ENCODE data around the gene ZBTB21. TPM values are rescaled to one million over a fixed set of nuclear protein-coding genes. Genes with fewer than 3 reads are reported as not detected.
A peak's percentile ranks its signal among the peaks of the same experiment; 100 is the strongest.

ZBTB21 gene
- total and polyA plus RNA-seq, 2 of the 4 experiments (the other 2 are of a cell fraction) = 6.8 to 12.0 TPM

- no peak overlapping the region for H3K4me3 ChIP-seq (ENCODE audit: insufficient read depth, low read depth, low read length)
- H3K36me3 ChIP-seq (ENCODE audit: control insufficient read depth, insufficient read depth, low read length) = no peaks in the 10 kb centered on the region
- H3K79me1 ChIP-seq (ENCODE audit: low read depth in 1 of 2, low read length in 2 of 2) = peaks cover 3 to 4% of the 10 kb centered on the region in 2 experiments; a peak in 2 of 4 replicates
- H3K18ac ChIP-seq (ENCODE audit: low read depth, low read length) = no peak overlapping the region
- in situ Hi-C loops (cut with MboI; ENCODE audit: low sequenced_read_pairs) = no loop called here
- no peaks in the 10 kb centered on the region for H4K20me1 ChIP-seq (ENCODE audit: insufficient read depth, low read length)
- no peak overlapping the region for H3K9ac ChIP-seq (ENCODE audit: low read depth, low read length)
- H2BK20ac ChIP-seq (ENCODE audit: low read depth, low read length) = no peak overlapping the region
- no peak overlapping the region for H3K56ac ChIP-seq (ENCODE audit: extremely low read depth, insufficient read depth, low read length)
- H4K91ac ChIP-seq (ENCODE audit: insufficient read depth, low read depth, low read length) = no peak overlapping the region
- ChIA-PET CTCF (no interaction called here), POLR2A (ENCODE audit: unreplicated experiment) (no interaction called here)
- H3K4me2 ChIP-seq (ENCODE audit: low read depth, low read length) = no peak overlapping the region
- no peak overlapping the region for H2BK120ac ChIP-seq (ENCODE audit: low read depth, low read length)
- H3K14ac ChIP-seq (replicated peaks; ENCODE audit: low read depth, low read length) = no peak overlapping the region; the same call in 1 of the 2 replicates
- no peak overlapping the region for H3K23ac ChIP-seq (ENCODE audit: low read depth, low read length)
- intact Hi-C loops (cut with micrococcal nuclease) = no loop called here
- no peak overlapping the region for H2AFZ ChIP-seq (replicated peaks; ENCODE audit: low read length, poor library complexity)
- no peaks in the 10 kb centered on the region for H3K27me3 ChIP-seq (ENCODE audit: control insufficient read depth, insufficient read depth, low read length)
- H4K8ac ChIP-seq (ENCODE audit: low read depth in 2 of 2, low read length in 2 of 2) = no peak overlapping the region
- H3K9me3 ChIP-seq (ENCODE audit: control insufficient read depth, insufficient read depth, low read length) = no peaks in the 10 kb centered on the region
- no peak overlapping the region for H3K4ac ChIP-seq (ENCODE audit: low read depth, low read length)
- 94% methylated on average over 2 of the region's 9 CpGs; no CpG with 5 or more reads in 1 of the 2 experiments for WGBS, 2 experiments (ENCODE audit: extremely low coverage in 2 of 2, insufficient read length in 1 of 2)
- no peak overlapping the region for H2AK5ac ChIP-seq (ENCODE audit: low read depth, low read length)
- BruUV-seq (replicated peaks) = no TSS peak
- no peak overlapping the region for H3K27ac ChIP-seq (ENCODE audit: insufficient read depth, low read length)
- H2AK9ac ChIP-seq (replicated peaks; ENCODE audit: low read depth, low read length, poor library complexity) = no peak overlapping the region
- TF ChIP-seq RCOR1 (IDR thresholded peaks at IDR 0.05; ENCODE audit: insufficient replicate concordance, low read length) (no peak), RFX5 (IDR thresholded peaks at IDR 0.05; ENCODE audit: low read depth, low read length) (no peak), CEBPB (IDR thresholded peaks at IDR 0.05; ENCODE audit: low read depth, low read length) (no peak)
- peaks cover 13% of the 10 kb centered on the region for H3K4me1 ChIP-seq (ENCODE audit: control insufficient read depth, insufficient read depth, low read length)
- peaks cover 26% of the 10 kb centered on the region for H3K9me1 ChIP-seq (ENCODE audit: insufficient read depth, low read length)
- no peak overlapping the region for H2BK5ac ChIP-seq (ENCODE audit: low read depth, low read length, poor library complexity, severe bottlenecking)
- DNase-seq = no peak
- H4K5ac ChIP-seq (ENCODE audit: low read depth, low read length) = no peak overlapping the region
- dilution Hi-C loops (cut with HindIII; ENCODE audit: low sequenced_read_pairs, unreplicated experiment) = no loop called here
- no peak for ATAC-seq (ENCODE audit: low read depth)
- peak overlapping the region; percentile 61; the same call in 1 of the 3 replicates for H2BK15ac ChIP-seq (ENCODE audit: low read depth, low read length)
Measured at GRCh38 chr21:42028766-42029425, 18.7 kb upstream of the ZBTB21 start.
